Activated T-cell treated with anti-CD3 and anti-CD28 coated beads, Interleukin-2, amount 50 U/mL, for 48 hours (primary cell): ENCODE data around the gene OSBPL3.

Experiments used
- DNase-seq, 2 experiments: peaks; one replicate each; pipeline ENCODE4 v3.0.0-alpha.2; 2020

The OSBPL3 gene

GRCh38 chr7:24949884-24950283 is 30.1 kb downstream of the OSBPL3 start:
- no peak for DNase-seq

- no peak for DNase-seq
Measured at GRCh38 chr7:24948739-24949138, 31.2 kb downstream of the OSBPL3 start.

DNA sequence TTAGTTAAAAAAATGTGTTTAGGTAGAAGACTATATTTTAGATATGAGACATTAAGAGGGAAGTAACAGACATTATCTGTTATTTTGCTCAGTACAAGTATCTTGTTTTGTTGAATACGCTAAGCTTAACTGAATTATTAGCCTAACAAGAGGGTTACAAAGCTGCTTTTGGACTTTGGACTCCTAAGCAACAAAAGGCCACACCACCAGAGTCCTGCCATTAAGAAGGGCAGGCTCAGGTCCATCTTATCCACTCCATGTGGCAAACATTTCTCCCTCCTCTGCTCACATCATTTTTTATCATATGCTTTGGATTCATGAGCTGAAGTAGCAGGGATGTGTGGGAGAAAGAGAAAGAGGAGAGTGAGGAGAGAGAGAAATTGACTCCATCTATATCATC is 33.5 kb downstream of the OSBPL3 start:
- no peak for DNase-seq

DNA sequence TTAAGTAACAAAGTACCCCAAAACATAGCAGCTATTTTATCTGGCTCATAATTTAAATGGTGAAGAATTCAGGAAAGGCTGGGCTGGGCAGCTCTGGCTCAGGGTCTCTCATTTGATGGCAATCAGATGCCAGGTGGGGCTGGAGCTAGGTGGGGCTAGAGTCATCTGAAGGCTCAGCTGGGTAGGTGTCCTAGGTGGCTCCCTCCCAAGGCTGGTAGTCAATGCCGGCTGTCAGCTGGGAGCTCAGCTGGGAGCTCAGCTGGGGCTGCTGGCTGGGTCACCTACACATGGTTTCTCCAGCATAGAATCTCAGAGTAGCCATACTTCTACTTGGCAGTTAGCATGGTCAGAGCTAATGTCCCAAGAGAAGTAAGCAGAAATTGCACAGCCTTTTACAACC is 34.1 kb downstream of the OSBPL3 start:
- no peak for DNase-seq

DNA sequence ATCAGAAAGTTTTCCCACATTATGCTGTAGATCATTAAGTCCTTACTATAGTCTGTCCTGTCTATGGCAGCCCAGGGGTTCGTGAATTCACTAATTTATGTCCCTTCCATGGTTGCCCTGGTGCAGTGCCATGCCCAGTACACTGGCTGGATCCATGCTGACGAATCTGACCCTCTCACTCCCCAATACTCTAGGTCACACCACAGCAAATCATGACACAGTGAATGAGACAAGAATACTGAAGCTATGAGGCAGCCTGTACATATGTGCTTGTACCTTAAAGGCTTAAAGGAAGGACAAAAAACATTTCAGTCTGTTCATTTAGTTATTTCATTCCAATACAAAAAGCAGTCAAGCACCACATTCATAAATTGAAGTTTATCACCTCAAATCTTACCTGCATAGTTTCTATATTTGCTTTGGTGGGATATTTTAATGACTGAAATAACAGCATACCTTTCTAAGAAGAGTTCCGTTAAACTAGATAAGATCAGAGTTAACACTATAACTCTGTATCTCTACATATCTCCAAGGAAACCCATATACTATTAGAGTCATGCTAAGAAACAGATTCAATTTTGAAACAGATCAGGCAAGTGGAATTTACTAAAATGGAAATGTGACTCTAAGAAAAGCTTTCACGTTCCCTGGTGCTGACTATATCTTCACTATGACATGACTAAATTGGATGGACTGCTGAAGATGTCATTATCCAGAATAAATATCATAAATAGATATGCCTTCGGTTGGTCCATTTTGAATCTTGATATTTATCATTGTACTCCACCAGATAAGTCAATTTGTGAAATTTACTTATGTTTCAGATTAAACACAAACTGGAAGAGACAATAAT is 36.7 kb downstream of the OSBPL3 start:
- DNase-seq, result no peak

DNA sequence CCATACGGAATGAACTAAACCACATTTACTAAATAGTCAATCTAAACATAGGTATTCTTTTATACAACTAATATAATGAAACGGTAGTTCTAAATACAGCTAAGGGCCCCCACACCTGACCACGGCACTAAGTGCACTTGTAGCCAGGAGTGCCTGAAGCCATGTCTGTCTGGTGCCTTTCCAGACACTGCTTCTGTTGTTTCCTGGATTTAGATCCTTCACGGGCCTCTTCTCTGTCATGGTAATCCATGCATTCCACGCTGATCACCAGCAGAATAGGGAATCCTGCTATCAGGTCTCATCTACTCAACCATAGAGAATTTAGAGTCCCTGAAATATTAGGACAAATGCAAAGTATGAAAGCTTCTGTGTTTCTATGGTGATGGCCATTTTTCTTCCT is 37.8 kb downstream of the OSBPL3 start:
- DNase-seq, result no peak

DNA sequence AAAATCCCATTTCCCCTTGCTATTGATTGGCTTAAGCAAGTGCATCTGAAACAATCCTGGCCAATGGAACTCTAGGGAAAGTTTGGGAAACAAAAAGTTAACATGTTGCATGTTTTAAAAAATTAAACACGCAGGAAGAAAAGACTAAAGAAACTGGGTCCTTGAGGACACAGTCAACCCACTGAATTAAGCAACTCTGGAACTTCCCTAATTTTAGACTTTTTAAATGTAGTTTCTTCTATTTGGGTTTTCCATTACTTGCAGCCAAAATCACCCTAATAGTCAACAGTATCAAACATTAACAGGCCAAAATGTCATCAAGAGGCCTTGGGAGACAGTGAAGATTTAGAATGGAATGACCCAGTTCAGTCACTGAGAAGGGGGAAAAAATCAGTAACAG is 40.6 kb downstream of the OSBPL3 start:
- no peak for DNase-seq

DNA sequence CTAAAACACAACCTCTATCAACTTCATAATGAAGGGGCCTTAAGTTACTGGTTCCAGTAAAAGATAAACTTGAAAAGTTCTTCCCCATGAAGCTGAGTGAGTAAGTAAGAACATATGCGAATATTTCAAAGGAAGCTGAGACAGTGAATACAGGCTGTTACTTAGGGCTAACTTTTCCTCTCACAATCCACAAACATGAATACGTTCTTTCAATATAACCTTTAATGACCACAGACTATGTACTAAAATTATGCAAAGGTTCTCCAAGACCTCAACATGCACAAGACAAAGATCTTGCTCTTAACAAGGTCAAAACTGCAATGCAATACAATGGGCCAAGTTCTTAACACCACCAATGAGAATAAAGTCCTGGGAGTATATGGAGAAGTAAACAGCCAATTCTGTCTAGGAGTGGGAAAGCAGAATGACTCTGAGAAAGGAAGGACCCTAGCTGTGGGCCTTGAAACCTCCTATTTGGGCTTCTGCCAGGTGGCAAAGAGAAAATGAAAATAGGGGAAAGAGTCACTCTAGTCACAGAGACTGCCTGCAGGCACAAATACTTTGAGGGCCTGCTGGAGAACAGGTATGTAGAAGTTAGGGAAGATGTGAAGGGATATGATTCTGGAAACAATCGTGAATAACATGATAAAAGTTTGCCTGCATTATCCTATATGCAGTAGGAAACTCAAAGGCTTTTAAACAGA is 43.7 kb downstream of the OSBPL3 start:
- no peak for DNase-seq

DNA sequence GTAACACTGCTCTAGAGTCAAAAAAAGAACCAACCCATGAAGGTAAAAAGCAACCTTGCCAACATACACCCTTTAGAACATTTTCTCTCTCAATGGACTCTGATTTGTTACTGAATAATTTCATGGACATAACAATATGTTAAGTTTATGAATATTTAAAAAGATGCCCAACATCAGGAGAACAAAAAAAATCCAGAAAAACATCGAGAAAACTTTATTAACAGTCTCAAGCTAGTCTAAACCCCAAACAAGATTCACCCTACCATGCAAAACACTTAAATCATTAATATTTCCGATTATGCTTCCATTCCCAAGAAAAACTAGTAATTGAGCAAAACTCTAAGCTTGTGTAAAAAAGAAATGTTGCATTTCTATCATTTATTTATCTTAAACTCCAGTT is 46.7 kb downstream of the OSBPL3 start:
- DNase-seq, result no peak

DNA sequence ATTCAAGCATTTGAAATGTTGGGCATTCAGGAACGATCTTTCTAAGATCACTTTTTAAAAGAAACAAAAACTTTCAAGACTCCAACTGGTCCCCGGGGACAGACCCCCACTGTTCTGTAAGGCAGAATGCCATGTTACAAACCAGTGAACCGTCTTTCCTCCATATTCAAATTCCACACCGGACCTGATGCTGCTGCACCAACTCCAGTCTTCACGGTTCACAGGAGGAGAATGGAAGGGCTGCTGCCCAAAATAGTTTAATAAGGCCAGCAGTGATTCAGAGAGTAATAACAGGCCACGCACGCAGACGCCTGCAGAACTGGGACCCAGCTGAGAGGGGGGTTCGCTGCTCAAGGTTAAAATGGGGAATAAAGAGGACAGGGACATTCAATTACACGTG is 47.2 kb downstream of the OSBPL3 start:
- DNase-seq, result no peak

GRCh38 chr7:24932389-24932788 is 47.6 kb downstream of the OSBPL3 start:
- no peak for DNase-seq

- no peak for DNase-seq
Measured at GRCh38 chr7:24931844-24932243, 48.1 kb downstream of the OSBPL3 start.

DNA sequence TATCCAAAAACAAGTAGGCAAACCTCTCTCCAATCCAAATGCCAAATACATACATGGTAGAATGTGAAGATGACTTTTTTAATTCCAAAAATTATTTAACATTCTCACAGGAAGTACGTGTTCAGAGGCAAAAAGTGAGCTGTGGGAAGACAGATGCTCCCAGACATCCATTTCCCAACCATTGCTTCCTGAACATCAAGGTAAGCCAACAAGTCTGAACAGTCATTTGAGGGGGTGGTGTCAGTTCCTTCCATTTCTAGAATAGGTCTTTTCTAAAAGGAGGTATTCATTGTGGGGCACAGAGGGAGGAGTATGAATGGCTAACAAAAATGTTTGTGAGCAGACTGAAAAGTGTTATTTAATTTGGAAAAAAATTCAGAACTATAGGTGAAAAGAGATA is 49.1 kb downstream of the OSBPL3 start:
- DNase-seq, result no peak

GRCh38 chr7:24926623-24927524 is 53.1 kb downstream of the OSBPL3 start:
- no peak for DNase-seq

GRCh38 chr7:24924375-24924774 is 55.6 kb downstream of the OSBPL3 start:
- no peak for DNase-seq

DNA sequence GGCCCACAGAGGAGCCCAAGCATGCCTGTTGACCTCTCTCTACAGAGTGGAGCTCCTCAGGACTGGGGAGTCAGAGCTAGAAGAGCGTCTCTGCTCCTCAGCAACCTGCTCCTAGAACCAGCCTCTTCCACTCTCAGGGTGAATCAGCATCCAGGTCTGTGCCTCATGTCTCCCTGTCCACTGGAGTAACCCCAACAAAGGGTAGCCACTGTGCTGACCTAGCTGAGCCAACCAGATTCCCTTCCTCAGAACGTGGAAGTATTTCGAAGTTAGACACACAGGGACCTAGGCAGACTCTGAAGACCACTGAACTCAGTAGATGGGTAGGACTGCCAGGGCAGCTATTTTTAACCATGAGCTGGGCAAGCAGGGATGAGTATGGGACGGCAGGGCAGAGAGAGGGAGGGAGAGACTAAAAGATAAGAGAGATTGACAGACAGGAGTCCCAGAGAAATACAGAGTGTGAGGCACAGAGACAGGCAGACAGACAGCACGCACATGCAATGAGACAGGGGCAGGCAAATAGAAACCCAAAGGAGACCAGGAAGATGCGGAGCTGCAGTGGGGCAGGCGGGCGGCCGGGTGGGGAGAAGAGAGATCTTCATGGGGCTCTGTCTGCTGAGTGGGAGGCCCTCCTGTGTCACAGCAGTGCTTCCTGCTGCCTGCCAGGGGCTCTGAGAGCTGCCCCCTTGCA is 56.7 kb downstream of the OSBPL3 start:
- DNase-seq, result no peak

- DNase-seq, result no peak
Measured at GRCh38 chr7:24922099-24922773, 57.7 kb downstream of the OSBPL3 start.

- DNase-seq, result no peak
Measured at GRCh38 chr7:24921362-24921679, 58.7 kb downstream of the OSBPL3 start.

- DNase-seq, result no peak
Measured at GRCh38 chr7:24920451-24921361, 59.3 kb downstream of the OSBPL3 start.

DNA sequence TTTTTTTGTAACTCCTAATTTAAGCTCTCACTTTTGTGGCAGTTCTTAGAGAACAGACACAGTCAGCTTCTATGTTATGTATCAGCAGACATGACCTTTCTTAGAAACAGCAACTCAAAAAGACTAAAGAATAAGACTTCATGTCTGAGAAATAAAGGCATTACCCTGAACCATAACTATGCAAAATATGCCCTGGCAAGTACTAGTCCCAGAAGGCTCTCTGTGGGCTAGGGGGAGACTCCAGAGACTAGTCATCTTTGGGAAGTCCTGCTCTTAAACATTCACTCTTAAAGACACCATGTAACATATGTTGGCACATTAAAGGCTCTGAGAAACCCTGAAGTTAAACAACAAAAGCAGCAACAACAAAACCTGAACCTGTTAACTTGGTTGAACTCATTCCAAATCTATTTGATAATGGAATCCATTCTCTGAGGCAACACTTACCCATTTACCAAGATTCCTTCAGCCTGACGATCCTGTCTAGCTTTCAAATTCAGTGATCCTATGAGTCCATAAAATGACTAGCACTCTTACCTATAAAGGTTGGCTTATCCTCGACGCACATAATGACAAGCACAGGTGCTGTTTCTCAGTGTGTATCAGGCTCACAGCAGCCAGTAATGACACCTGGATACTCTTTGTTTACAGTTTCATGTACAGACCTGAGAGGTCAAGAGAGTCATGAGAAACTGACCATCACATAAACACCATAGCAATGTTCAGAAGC is 62.3 kb downstream of the OSBPL3 start:
- DNase-seq, result no peak
